NCI-H2196 treated with DMSO at 0.1 percent for 48 hours (cell line): ENCODE data around the gene DCXR.

ENCODE experiments used
- DNase-seq: peaks from one replicate; lab custom pipeline; 2025; ENCODE audit not compliant: unreplicated experiment; lab: John Stamatoyannopoulos, UW

Gene DCXR

GRCh38 chr17:82037092-82037888, at the start of gene DCXR:
Gene DCXR (minus strand): TSS chr17:82037697. CDS start chr17:82037682, 15 bp downstream.
- peak; percentile 98 for DNase-seq

DNA sequence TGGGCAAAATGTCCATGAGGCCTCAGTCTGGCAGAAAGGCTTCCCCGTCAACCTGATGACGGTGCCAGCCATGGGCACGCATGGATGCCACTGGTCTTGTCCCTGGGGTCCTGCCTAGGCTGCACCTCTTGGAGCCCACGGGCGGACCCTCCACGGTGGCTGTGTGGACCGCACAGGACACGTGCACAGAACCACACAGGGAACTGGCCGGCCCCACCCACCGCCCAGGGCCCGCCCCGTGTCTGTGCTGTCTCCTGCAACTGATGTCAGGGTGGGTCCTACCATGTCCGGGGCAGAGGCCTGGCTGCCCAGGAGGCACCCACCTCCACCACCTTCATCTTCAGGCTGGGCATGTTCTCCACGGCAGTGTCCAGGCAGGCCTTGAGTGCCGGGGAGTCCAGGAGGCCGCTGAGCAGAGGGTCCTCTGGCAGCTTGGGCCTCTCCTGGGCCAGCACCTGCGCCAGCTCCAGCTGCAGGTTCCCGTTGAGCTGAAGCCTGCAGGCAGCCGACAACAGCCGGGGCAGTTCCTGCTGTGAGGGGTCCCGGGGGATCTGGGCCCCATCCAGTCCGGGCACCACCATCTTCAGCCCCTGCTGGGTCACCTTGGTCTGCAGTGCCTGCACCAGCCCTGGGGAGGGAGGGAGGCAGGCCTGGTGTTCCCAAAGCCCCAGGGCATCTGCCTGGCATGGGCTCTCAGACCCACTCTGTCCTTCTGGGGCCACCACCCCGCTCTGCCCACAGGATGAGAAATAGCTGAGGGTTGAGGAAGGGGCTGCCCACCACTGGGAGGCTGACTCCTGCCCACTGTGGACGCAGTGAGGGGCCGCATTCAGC, 48.7 kb upstream of the DCXR start:
- DNase-seq, result no peak

- no peak for DNase-seq
These were observed 47.7 kb upstream of the DCXR start for GRCh38 chr17:82085031-82085861.

- no peak for DNase-seq
These were observed 47.0 kb upstream of the DCXR start for GRCh38 chr17:82084373-82085030.

DNA sequence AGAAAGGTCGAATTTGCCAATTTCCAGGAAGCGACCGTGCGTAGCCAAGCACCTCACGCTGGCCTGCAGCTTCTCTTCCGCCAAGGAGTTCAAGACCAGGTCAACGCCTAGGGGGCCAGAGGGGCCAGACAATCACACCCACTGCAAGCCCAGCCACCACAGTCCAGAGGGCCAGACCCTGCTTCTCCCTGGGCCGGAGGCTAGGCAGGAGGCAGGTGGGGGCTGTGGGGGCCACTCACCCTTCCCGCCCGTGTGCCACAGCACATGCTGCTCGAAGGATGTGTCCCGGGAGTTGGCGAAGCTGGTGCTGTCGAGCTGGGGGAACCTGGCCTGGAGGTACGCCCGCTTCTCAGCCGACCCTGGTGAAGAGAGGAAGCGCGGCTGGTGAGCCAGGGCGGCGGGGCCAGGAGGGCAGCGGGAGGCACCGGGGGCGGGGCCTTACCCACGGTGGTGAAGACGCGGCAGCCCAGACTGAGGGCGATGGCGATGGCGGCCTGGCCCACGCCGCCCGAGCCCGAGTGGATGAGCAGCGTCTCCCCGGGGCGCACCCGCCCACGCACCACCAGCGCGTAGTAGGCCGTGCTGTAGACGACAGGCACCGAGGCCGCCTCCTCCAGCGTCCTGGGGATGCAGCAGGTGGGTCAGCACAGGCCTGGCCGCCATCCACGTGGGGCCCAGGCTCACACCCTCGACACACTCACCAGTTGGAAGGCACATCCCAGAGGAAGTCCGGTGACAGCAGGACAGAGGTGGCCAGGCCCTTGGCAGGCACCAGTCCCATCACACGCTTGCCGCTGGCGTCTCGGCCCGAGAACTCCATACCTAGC, 46.2 kb upstream of the DCXR start:
- DNase-seq, result no peak

DNA sequence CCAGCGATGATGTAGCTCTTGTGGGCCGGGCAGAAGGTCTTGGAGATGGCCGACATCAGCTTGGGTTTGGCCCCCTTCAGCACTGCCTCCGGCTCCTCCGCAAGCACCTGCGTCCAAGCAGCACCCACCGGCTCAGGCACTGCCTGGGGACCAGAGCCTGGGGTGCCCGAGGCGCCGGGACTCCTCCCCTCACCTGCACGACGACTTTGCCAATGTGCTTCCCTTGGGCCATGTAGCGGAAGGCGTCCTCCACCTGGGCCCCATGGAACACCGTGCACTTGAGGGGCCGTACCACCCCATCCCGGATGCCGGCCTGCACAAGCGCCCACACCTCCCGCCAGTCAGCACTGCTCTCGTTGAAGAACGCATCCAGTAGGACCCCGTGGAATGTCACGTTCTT, 45.5 kb upstream of the DCXR start:
- DNase-seq, result no peak

GRCh38 chr17:82082456-82082855, 45.0 kb upstream of the DCXR start:
- no peak for DNase-seq

GRCh38 chr17:82081966-82082365, 44.5 kb upstream of the DCXR start:
- DNase-seq, result no peak

GRCh38 chr17:82081546-82081945, 44.0 kb upstream of the DCXR start:
- no peak for DNase-seq

DNA sequence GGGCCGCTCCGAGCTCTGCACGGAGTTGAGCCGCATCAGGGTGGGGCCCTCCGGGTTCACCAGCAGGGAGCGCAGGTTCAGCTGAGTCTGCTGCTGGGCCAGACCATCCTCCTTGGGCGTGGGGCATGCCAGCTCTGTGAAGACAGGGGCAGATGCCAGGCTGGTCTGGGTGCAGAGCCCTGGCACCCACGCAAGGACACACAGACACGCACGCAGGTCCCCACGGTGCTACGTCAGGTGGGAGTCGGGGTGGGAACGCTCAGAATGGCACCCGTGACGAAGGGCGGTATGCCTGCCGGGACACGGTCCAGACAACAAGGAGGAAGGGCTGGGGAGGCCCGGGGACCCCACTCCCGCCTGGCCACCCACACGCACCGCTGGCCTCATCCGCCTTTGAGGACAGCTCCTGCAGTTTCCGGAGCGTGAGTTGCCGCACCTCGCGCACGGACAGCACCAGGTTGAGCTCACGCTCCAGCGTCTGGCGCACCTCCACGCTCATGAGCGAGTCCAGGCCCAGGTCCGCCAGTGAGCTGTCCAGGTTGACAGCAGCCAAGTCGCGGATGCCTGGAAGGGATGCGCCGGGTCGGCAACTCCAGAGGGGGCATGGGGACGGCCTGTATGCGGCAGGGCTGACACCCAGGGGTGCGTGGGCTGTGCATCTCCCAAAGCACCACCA, 43.4 kb upstream of the DCXR start:
- DNase-seq, result no peak

GRCh38 chr17:82080048-82080788, 42.7 kb upstream of the DCXR start:
- DNase-seq, result no peak

- DNase-seq, result no peak
These were observed 41.6 kb upstream of the DCXR start for GRCh38 chr17:82079001-82079677.

DNA sequence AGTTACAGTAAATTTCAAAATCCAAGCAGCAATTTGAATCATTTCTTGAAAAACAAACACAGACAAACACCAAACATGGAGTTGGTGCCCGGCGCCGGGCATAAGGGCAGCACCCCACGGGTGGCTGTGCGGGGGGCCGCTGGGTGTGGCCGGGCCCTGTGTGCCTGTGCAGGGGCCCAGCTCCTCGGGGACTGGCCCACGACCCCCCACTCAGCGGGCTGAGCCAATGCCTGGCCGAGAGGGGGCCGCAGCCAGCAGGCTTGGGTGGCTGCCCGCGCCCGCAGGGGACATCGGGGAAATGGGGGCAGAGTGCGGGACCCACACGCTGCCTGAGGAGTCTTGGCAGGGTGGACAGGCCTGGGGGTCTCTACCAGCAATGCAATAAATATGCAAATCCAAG, 40.9 kb upstream of the DCXR start:
- DNase-seq, result no peak

GRCh38 chr17:82077617-82078358, 40.3 kb upstream of the DCXR start:
- DNase-seq, result no peak

GRCh38 chr17:82076785-82077591, 39.5 kb upstream of the DCXR start:
- DNase-seq, result no peak

DNA sequence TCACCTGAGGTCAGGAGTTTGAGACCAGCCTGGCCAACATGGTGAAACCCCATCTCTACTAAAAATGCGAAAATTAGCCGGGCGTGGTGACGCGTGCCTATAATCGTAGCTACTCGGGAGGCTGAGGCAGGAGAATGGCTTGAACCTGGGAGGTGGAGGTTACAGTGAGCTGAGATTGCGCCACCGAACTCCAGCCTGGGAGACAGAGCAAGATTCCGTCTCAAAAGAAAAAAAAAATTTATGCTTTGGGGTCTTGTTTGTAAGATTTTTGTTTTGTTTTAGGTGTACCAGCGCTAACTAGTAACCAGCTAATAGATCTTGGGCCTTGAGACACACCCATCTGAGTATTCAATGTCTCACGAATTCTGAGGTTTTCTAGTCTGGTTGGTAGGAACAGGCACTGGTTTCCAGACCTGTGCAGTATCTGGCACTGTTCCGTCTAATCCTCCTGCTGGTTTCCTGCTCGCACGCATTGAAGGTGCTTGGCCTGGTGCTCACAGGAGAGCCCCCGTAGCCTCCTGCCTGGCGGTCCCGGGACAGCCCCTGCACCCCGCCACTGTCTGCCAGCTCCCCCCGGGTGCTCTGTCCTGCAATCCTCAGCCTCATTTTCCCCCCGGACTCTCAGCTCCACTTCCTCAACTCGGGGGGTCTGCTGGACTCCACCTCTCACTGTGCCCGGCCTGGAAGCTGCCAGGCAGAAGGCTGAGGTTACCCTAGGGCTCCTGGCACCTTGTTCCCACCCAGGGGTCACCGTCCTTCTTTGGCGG, 38.7 kb upstream of the DCXR start:
- DNase-seq, result no peak
